HG03064 (cell line): ENCODE results near the gene DCDC2B.
A peak's percentile ranks its signal among the peaks of the same experiment; 100 is the strongest.
"Not testable (repeated sequence)": the region's sequence is repeated elsewhere in the genome, so short reads cannot be mapped to it uniquely, and the experiment has no call there.

Experiments
- ATAC-seq: cut with Tn5 transposase; IDR thresholded peaks from one replicate; pipeline ENCODE4 v1.9.1; 2021; ENCODE audit warnings: low read depth; ENCODE audit not compliant: unreplicated experiment

The DCDC2B gene

DNA sequence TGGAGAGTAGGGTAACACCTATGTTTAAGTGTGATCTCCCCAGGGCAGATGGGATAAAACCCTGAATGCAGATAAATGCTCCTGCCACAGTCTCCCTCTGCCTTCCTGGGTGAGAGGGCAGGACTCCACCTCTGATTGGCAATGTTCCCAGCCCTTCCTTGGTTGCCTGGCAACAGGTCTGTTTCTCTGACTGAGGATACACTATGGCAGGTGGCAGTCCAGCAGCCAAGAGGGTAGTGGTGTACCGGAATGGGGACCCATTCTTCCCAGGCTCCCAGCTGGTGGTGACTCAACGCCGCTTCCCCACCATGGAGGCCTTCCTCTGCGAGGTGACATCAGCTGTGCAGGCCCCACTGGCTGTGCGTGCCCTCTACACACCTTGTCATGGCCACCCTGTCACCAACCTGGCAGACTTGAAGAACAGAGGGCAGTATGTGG lies at the start of gene DCDC2B:
Gene DCDC2B (plus strand): TSS at position 199 of the 438 bp plus-strand sequence. CDS start 5 bp downstream, at position 204.
- ATAC-seq = no peak

DNA sequence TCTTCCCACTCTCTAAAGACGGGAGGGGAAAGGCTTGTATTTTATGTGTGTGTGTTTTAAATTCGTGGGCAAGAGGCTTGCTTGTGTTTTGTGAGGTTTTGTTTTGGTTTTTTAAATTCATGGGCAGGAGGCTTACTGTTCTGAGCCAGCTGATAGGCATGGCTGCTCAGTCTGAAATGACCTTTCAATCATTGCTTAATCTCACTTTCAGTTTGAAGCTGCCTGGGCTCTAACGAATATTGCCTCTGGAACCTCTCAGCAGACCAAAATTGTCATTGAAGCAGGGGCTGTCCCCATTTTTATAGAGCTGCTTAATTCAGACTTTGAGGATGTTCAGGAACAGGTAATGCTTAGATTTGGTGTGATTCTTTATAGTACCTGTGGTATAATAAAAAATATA lies 49.7 kb upstream of the DCDC2B start:
- ATAC-seq = no peak

- ATAC-seq = no peak
Measured at GRCh38 chr1:32163405-32163804, 45.5 kb upstream of the DCDC2B start.

DNA sequence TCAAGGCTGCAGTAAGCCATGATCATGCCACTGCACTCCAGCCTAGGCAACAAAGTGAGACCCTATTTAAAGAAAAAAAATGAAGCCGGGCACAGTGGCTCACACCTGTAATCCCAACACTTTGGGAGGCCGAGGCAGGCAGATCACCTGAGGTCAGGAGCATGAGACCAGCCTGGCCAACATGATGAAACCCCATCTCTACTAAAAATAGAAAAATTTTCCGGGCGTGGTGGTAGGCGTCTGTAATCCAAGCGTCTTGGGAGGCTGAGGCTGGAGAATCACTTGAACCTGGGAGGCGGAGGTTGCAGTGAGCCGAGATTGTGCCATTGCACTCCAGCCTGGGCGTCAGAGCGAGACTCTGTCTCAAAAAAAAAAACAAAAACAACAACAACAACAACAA lies 43.3 kb upstream of the DCDC2B start:
- not testable (repeated sequence) for ATAC-seq

- no peak for ATAC-seq
Measured at GRCh38 chr1:32170991-32171390, 37.9 kb upstream of the DCDC2B start.

DNA sequence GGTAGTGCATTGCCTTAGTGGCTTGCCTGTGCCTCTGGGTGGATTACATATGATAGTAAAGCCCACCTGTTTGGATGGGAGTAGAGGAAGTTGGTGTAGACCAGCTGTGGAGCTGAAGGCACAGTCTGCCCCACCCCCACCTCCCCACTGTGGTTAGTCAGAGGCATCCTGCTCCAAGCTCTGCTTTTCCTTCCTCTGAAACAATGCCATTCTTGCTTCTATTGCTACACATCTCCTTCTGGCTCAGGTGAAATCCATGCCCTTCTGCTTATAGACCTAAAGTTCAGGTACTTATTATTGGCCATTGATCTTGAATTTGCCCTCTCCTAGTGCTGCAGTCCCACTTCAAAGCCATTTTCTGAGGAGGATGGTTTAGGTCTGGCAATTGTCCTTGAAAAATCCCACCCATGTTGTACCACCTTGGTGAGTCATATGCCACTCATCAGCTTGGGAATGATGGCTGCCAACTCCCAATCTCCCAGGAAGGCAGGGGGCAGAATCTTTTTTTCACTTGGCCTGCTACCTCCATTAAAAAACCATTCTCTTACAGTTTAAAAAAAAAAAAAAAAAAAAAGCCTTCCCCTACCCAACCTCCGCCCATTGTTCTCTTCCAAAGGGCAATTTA lies 36.2 kb upstream of the DCDC2B start:
- ATAC-seq = no peak

- no peak for ATAC-seq
Measured at GRCh38 chr1:32178380-32179192, 30.3 kb upstream of the DCDC2B start.

- ATAC-seq = peak; percentile 4
Measured at GRCh38 chr1:32179193-32179442, 29.8 kb upstream of the DCDC2B start.

DNA sequence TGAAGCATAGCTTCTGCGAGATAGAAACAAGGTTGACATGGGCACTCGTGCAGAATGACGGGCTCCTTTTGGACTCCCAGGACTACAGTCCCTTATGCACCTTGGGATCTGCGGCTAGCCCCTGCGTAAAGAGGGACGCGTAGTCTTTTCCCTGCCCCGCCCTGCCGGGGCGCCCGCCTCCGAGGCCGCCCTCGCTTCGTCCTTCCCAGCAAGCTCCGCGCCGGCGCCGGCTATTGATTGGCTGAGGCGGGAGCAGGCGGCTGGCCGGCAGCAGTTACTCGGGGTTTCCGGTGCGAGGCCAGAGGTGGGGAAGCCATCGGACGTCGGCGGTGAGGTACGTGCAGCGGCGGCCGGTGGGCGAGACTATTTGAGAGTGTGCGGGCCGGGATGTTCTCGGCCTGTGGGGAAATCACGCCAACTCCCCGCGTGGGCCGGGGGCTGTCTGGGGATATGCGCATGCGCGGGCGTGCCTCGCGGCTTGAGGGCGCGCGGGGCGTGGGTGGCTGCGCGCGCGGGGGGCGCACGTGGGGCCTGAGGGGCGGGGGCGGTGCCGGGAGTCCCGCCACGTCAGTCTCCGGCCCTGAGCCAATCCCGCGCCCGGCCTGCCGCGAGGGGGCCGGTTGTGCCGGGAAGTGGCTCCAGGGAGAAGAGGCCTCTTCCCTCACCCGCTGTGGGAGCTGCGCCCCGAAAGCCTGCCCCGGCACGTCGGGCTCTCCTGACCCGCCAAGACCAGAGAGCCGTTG lies 29.3 kb upstream of the DCDC2B start, which contains the start of gene TXLNA:
Gene TXLNA (plus strand): TSS at position 233 of the 743 bp plus-strand sequence. CDS start 671 bp downstream, outside the sequence.
- peak; percentile 77 for ATAC-seq

- ATAC-seq = no peak
Measured at GRCh38 chr1:32180186-32181060, 28.5 kb upstream of the DCDC2B start.

GRCh38 chr1:32181065-32181464 lies 27.8 kb upstream of the DCDC2B start:
- ATAC-seq = no peak

DNA sequence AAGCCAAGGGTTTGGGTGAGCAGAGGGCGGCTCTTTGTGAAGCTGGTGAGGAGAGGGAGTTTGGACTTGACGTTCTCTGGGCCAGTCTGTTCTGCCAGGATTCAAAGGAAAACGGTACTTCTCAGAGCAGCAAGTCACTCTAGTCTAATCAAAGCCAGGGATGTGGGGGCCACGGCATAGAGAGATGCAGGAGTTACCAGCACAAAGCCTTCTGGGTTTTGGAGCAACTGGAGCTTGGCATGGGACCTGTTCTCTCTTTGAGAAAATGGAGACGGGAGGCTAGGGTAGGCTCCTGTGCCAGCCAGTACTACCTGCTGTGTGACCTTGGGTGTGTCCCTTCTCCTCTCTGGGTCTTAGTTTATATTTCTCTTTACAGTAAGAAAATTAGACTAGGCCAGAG lies 27.3 kb upstream of the DCDC2B start:
- ATAC-seq = no peak

DNA sequence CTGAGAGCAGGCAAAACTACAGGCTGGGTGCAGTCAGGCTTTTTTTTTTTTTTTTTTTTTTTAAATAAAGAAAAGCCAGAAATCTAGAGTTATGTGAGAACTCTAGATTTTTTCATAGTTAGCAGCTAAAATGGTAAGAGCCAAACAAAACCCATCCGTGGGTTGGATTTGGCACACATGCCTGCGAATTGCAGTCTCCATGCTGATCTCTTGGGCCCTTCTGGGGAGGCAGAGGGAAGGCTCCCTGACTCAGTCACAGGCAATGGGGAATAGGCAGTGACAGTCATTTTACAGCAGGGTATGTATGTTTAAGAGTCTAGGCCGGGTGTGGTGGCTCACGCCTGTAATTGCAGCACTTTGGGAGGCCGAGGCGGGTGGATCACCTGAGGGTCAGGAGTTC lies 26.8 kb upstream of the DCDC2B start:
- no peak for ATAC-seq

DNA sequence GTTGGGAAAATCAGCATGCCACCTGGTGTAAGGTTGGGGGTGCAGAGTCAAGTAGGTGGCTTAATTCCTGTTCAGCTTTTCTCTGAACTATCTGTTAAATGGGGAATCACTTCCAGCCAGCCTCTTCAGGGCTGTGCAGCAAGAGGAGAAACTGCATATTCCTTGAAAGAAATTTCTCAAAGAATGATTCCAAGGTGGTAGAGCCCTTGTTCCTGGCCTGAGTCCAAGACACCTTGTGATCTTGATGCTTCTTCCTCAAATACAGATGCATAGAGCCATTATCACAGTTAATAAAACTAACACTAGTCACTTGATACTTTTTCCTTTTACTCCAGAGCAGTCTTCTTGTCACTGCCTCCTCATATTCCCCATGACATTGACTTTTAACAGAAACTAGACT lies 24.2 kb upstream of the DCDC2B start:
- no peak for ATAC-seq

- no peak for ATAC-seq
Measured at GRCh38 chr1:32186077-32186476, 22.8 kb upstream of the DCDC2B start.

DNA sequence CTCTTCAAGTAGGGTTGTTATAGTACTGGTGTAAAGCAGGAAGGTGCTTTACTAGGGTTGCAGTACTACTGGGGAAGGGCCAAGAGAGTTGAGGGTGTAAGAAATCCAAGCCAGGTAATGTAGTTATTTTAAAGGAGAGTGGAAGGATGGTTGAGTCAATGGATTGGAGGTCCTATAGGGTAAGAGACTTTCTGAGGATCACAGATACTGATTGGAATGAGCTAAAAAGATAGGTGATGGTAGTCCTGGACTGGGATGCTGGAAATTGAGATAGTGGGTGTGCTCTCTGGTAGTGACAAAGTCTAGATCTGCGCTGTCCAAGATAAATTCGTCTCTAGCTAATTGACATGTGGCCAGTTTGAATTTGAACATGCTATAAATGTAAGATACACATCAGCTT lies 22.4 kb upstream of the DCDC2B start:
- ATAC-seq = no peak

- no peak for ATAC-seq
Measured at GRCh38 chr1:32187850-32188249, 21.0 kb upstream of the DCDC2B start.

DNA sequence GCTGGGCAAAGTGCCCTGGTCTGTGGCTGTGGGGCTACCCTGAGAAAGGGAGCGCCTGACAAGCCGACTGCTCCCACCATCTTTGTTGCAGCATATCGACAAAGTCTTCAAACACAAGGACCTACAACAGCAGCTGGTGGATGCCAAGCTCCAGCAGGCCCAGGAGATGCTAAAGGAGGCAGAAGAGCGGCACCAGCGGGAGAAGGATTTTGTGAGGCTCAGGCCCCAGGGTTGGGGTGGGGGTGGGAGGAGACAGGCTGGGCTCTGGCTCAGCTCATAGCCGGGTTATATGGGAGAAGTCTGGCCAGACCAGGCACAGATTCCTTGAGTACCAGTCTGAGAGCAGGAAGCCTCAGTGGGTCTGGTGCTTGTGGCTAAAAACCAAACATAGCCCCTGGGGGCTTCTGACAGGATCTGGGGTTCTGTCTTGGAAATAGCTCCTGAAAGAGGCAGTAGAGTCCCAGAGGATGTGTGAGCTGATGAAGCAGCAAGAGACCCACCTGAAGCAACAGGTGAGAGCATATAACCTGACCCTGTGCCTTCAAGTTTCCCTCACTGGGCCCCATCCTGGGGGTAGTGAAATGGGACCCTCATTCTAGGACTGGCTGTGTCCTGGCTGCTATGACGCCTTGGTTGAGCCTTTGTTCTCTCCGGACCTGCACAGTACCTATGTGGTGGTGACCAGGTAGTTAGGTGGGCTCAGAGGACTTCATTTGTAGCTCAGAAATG lies 16.5 kb upstream of the DCDC2B start:
- no peak for ATAC-seq

- no peak for ATAC-seq
Measured at GRCh38 chr1:32194984-32195383, 13.9 kb upstream of the DCDC2B start.

DNA sequence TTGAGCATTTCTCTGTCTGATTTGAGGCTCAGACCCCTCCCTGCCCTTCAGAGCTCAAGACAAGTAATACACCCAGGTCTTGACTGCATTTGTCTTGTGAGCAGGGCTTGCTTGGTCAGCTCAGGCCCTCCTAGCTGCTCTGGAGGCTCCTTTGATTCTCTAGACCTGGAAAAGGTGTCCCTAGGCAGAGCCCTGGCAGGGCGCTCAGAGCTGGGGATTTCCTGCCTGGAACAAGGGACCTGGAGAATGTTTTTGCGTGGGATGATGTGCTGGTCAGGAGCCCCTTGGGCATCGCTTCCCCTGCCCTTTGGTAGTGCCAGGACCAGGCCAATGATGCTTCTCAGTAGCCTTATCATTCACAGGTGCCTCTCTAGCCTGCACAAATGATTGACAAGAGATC lies 13.4 kb upstream of the DCDC2B start:
- ATAC-seq = no peak
